GM21723 (cell line): ENCODE results near the gene C6orf47.

Source experiments
- ATAC-seq: cut with Tn5 transposase; IDR thresholded peaks from one replicate; pipeline ENCODE4 v1.9.1; 2021; ENCODE audit warnings: mild to moderate bottlenecking, moderate library complexity; ENCODE audit not compliant: unreplicated experiment

C6orf47 gene

GRCh38 chr6:31636698-31637596 is 23.6 kb downstream of the C6orf47 start:
- no peak for ATAC-seq

- no peak for ATAC-seq
Observed at GRCh38 chr6:31634969-31635575, 25.5 kb downstream of the C6orf47 start.

- no peak for ATAC-seq
Observed at GRCh38 chr6:31634131-31634530, 26.4 kb downstream of the C6orf47 start.

- ATAC-seq, result no peak
Observed at GRCh38 chr6:31633447-31633846, 27.1 kb downstream of the C6orf47 start.

GRCh38 chr6:31632279-31632946 is 28.2 kb downstream of the C6orf47 start:
- ATAC-seq, result no peak

- ATAC-seq, result no peak
Observed at GRCh38 chr6:31631681-31632278, 28.8 kb downstream of the C6orf47 start.

- ATAC-seq, result no peak
Observed at GRCh38 chr6:31631209-31631608, 29.4 kb downstream of the C6orf47 start.

- ATAC-seq, result no peak
Observed at GRCh38 chr6:31630177-31630934, 30.2 kb downstream of the C6orf47 start.

- ATAC-seq, result no peak
Observed at GRCh38 chr6:31629014-31629413, 31.6 kb downstream of the C6orf47 start.

- ATAC-seq, result no peak
Observed at GRCh38 chr6:31627690-31628287, 32.8 kb downstream of the C6orf47 start.

GRCh38 chr6:31626952-31627351 is 33.6 kb downstream of the C6orf47 start:
- no peak for ATAC-seq

GRCh38 chr6:31624070-31624469 is 36.5 kb downstream of the C6orf47 start:
- ATAC-seq, result no peak

- ATAC-seq, result no peak
Observed at GRCh38 chr6:31622684-31623091, 37.9 kb downstream of the C6orf47 start.

GRCh38 chr6:31621991-31622390 is 38.6 kb downstream of the C6orf47 start:
- ATAC-seq, result no peak

- no peak for ATAC-seq
Observed at GRCh38 chr6:31621320-31621939, 39.1 kb downstream of the C6orf47 start.

- ATAC-seq, result peak; percentile 51
Observed at GRCh38 chr6:31620586-31621319, 39.8 kb downstream of the C6orf47 start, which contains the start of gene PRRC2A. Gene PRRC2A (plus strand): TSS chr6:31620715. CDS start chr6:31622790, 2,075 bp downstream.

- ATAC-seq, result peak; percentile 78
Observed at GRCh38 chr6:31619805-31620585, 40.6 kb downstream of the C6orf47 start.

- no peak for ATAC-seq
Observed at GRCh38 chr6:31617010-31617409, 43.6 kb downstream of the C6orf47 start.
